Measurements from ENCODE around the gene TRAPPC3L.
A peak's percentile ranks its signal among the peaks of the same experiment; 100 is the strongest.

TRAPPC3L gene

GRCh38 chr6:116556814-116557415 is 11.4 kb upstream of the TRAPPC3L start:
- DNase-seq = no peak

GRCh38 chr6:116556065-116556464 is 10.6 kb upstream of the TRAPPC3L start:
- DNase-seq = no peak

GRCh38 chr6:116553451-116553850 is 8.0 kb upstream of the TRAPPC3L start, which contains the start of gene CALHM4:
Gene CALHM4 (plus strand): TSS chr6:116553751. CDS start chr6:116553794, 43 bp downstream.
- DNase-seq = no peak

- no peak for DNase-seq
Measured at GRCh38 chr6:116550796-116551195, 5.3 kb upstream of the TRAPPC3L start.

GRCh38 chr6:116547358-116547757 is 1.9 kb upstream of the TRAPPC3L start:
- no peak for DNase-seq

GRCh38 chr6:116543149-116543548 is 2.3 kb downstream of the TRAPPC3L start:
- DNase-seq = no peak

GRCh38 chr6:116542426-116542825 is 3.1 kb downstream of the TRAPPC3L start:
- DNase-seq = no peak

GRCh38 chr6:116536216-116536621 is 9.3 kb downstream of the TRAPPC3L start:
- DNase-seq = peak in 1 of 2 donors; percentile 61

GRCh38 chr6:116535109-116535508 is 10.4 kb downstream of the TRAPPC3L start:
- DNase-seq = no peak

- no peak for DNase-seq
Measured at GRCh38 chr6:116533233-116533957, 12.1 kb downstream of the TRAPPC3L start.

- peak; percentile 56 to 70 for DNase-seq
Measured at GRCh38 chr6:116531675-116532570, 13.6 kb downstream of the TRAPPC3L start.

GRCh38 chr6:116530436-116530835 is 15.0 kb downstream of the TRAPPC3L start:
- DNase-seq = no peak

GRCh38 chr6:116529466-116530290 is 15.8 kb downstream of the TRAPPC3L start:
- no peak for DNase-seq

- no peak for DNase-seq
Measured at GRCh38 chr6:116528780-116529179, 16.7 kb downstream of the TRAPPC3L start.

- DNase-seq = no peak
Measured at GRCh38 chr6:116528133-116528532, 17.4 kb downstream of the TRAPPC3L start.

- DNase-seq = no peak
Measured at GRCh38 chr6:116524236-116524635, 21.2 kb downstream of the TRAPPC3L start.

GRCh38 chr6:116522896-116523295 is 22.6 kb downstream of the TRAPPC3L start:
- no peak for DNase-seq

GRCh38 chr6:116518621-116519368 is 26.7 kb downstream of the TRAPPC3L start:
- DNase-seq = no peak

GRCh38 chr6:116515141-116515540 is 30.3 kb downstream of the TRAPPC3L start:
- DNase-seq = no peak

- DNase-seq = no peak
Measured at GRCh38 chr6:116514111-116514510, 31.4 kb downstream of the TRAPPC3L start.

GRCh38 chr6:116513224-116513875 is 32.1 kb downstream of the TRAPPC3L start:
- DNase-seq = no peak

All from CD4-positive, alpha-beta T cell treated with Interleukin-1 beta for 1 hour (primary cell).